ENCODE data around the gene HSD11B2. TPM values are rescaled to one million over a fixed set of nuclear protein-coding genes. Genes with fewer than 3 reads are reported as not detected.

The HSD11B2 gene
- total RNA-seq, 1 experiment from 2014 or later, result 2.4 TPM

- DNase-seq (peak; percentile 46), ATAC-seq (peak; percentile 48; the same call in 1 of the 2 replicates)
- ChIA-PET CTCF (interaction anchor here (1.5 kb wide), 1 partner anchor 20 kb away, joined by 3 read pairs; no protein-coding TSS in a partner anchor), POLR2A (ENCODE audit: unreplicated experiment) (no interaction called here)
- TF ChIP-seq EZH2 (IDR thresholded peaks at IDR 0.05; ENCODE audit: low read length, unreplicated experiment) (no peak), EZH2phosphoT487 (IDR thresholded peaks at IDR 0.05; ENCODE audit: borderline replicate concordance, low read length) (no peak)
- TF ChIP-seq, protein P1, sequence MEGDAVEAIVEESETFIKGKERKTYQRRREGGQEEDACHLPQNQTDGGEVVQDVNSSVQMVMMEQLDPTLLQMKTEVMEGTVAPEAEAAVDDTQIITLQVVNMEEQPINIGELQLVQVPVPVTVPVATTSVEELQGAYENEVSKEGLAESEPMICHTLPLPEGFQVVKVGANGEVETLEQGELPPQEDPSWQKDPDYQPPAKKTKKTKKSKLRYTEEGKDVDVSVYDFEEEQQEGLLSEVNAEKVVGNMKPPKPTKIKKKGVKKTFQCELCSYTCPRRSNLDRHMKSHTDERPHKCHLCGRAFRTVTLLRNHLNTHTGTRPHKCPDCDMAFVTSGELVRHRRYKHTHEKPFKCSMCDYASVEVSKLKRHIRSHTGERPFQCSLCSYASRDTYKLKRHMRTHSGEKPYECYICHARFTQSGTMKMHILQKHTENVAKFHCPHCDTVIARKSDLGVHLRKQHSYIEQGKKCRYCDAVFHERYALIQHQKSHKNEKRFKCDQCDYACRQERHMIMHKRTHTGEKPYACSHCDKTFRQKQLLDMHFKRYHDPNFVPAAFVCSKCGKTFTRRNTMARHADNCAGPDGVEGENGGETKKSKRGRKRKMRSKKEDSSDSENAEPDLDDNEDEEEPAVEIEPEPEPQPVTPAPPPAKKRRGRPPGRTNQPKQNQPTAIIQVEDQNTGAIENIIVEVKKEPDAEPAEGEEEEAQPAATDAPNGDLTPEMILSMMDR (conservative IDR thresholded peaks at IDR 0.05; ENCODE audit: low read depth, low read length), result peak; percentile 57
- Histone ChIP-seq H2AFZ (ENCODE audit: low read length) (no peak overlapping the region), H3K9ac (ENCODE audit: low read length) (no peak overlapping the region), H3K9me2 (replicated peaks; ENCODE audit: low read length) (no peaks in the 10 kb centered on the region), H3K4me2 (ENCODE audit: low read length) (no peak overlapping the region), H3K27me3 (ENCODE audit: low read length) (no peaks in the 10 kb centered on the region), H3F3A (ENCODE audit: low read length, unreplicated experiment) (no peaks in the 10 kb centered on the region), H3K4me3 (ENCODE audit: low read length) (no peak overlapping the region), H3K9me3 (ENCODE audit: low read length) (no peaks in the 10 kb centered on the region), H3K4me1 (ENCODE audit: insufficient read depth, low read length) (no peaks in the 10 kb centered on the region), H4K20me1 (ENCODE audit: low read length) (no peaks in the 10 kb centered on the region), H3K27ac (ENCODE audit: low read length) (no peak overlapping the region), H3K36me3 (ENCODE audit: low read depth, low read length) (no peaks in the 10 kb centered on the region), H3K79me2 (ENCODE audit: low read length) (no peaks in the 10 kb centered on the region)
- BruUV-seq (replicated peaks), result no TSS peak
- intact Hi-C loops (cut with micrococcal nuclease), result no loop called here
Measured at GRCh38 chr16:67447508-67448076, 16.7 kb downstream of the HSD11B2 start.

GRCh38 chr16:67448580-67448979, 17.7 kb downstream of the HSD11B2 start:
- no peak for DNase-seq
- no peak overlapping the region for H3K9ac ChIP-seq (ENCODE audit: low read length)
- H3K9me3 ChIP-seq (ENCODE audit: low read length), result no peaks in the 10 kb centered on the region
- no peaks in the 10 kb centered on the region for H3F3A ChIP-seq (ENCODE audit: low read length, unreplicated experiment)
- H2AFZ ChIP-seq (ENCODE audit: low read length), result no peak overlapping the region
- no TSS peak for BruUV-seq (replicated peaks)
- no peaks in the 10 kb centered on the region for H3K27me3 ChIP-seq (ENCODE audit: low read length)
- H3K79me2 ChIP-seq (ENCODE audit: low read length), result no peaks in the 10 kb centered on the region
- H3K27ac ChIP-seq (ENCODE audit: low read length), result no peak overlapping the region
- H3K4me3 ChIP-seq (ENCODE audit: low read length), result no peak overlapping the region
- no peaks in the 10 kb centered on the region for H3K36me3 ChIP-seq (ENCODE audit: low read depth, low read length)
- H3K4me2 ChIP-seq (ENCODE audit: low read length), result no peak overlapping the region
- ATAC-seq, result no peak
- ChIA-PET CTCF (interaction anchor here (0.6 kb wide), 1 partner anchor 49 kb away, joined by 4 read pairs; no protein-coding TSS in a partner anchor), POLR2A (ENCODE audit: unreplicated experiment) (no interaction called here)
- no peaks in the 10 kb centered on the region for H3K9me2 ChIP-seq (replicated peaks; ENCODE audit: low read length)
- no peaks in the 10 kb centered on the region for H3K4me1 ChIP-seq (ENCODE audit: insufficient read depth, low read length)
- TF ChIP-seq EZH2phosphoT487 (IDR thresholded peaks at IDR 0.05; ENCODE audit: borderline replicate concordance, low read length), result no peak
- TF ChIP-seq, protein P1 (conservative IDR thresholded peaks at IDR 0.05; ENCODE audit: low read depth, low read length), result no peak
- TF ChIP-seq EZH2 (IDR thresholded peaks at IDR 0.05; ENCODE audit: low read length, unreplicated experiment), result no peak
- intact Hi-C loops (cut with micrococcal nuclease), result no loop called here
- H4K20me1 ChIP-seq (ENCODE audit: low read length), result no peaks in the 10 kb centered on the region

GRCh38 chr16:67449336-67449735, 18.4 kb downstream of the HSD11B2 start:
- H3K9ac ChIP-seq (ENCODE audit: low read length), result no peak overlapping the region
- no peaks in the 10 kb centered on the region for H3K9me2 ChIP-seq (replicated peaks; ENCODE audit: low read length)
- H3K9me3 ChIP-seq (ENCODE audit: low read length), result no peaks in the 10 kb centered on the region
- ChIA-PET CTCF (no interaction called here), POLR2A (ENCODE audit: unreplicated experiment) (no interaction called here)
- H3K4me3 ChIP-seq (ENCODE audit: low read length), result no peak overlapping the region
- H3K4me2 ChIP-seq (ENCODE audit: low read length), result no peak overlapping the region
- TF ChIP-seq EZH2 (IDR thresholded peaks at IDR 0.05; ENCODE audit: low read length, unreplicated experiment) (no peak), EZH2phosphoT487 (IDR thresholded peaks at IDR 0.05; ENCODE audit: borderline replicate concordance, low read length) (no peak)
- TF ChIP-seq, protein P1 (conservative IDR thresholded peaks at IDR 0.05; ENCODE audit: low read depth, low read length), result no peak
- no peaks in the 10 kb centered on the region for H3K36me3 ChIP-seq (ENCODE audit: low read depth, low read length)
- no peaks in the 10 kb centered on the region for H3F3A ChIP-seq (ENCODE audit: low read length, unreplicated experiment)
- no TSS peak for BruUV-seq (replicated peaks)
- no peaks in the 10 kb centered on the region for H3K4me1 ChIP-seq (ENCODE audit: insufficient read depth, low read length)
- no peaks in the 10 kb centered on the region for H3K79me2 ChIP-seq (ENCODE audit: low read length)
- DNase-seq (no peak), ATAC-seq (no peak)
- intact Hi-C loops (cut with micrococcal nuclease), result no loop called here
- H3K27me3 ChIP-seq (ENCODE audit: low read length), result no peaks in the 10 kb centered on the region
- H4K20me1 ChIP-seq (ENCODE audit: low read length), result no peaks in the 10 kb centered on the region
- no peak overlapping the region for H3K27ac ChIP-seq (ENCODE audit: low read length)
- no peak overlapping the region for H2AFZ ChIP-seq (ENCODE audit: low read length)
